Hepatocyte (in vitro differentiated cells): ENCODE data around the gene BEND5. TPM values are rescaled to one million over a fixed set of nuclear protein-coding genes. Genes with fewer than 3 reads are reported as not detected.
A peak's percentile ranks its signal among the peaks of the same experiment; 100 is the strongest.

Source experiments
- DNase-seq: peaks from one replicate; pipeline ENCODE4 v3.0.0-alpha.2; 2016; ENCODE audit warnings: low spot score
- H2AFZ ChIP-seq: fragments of 200-600 bp; sonication (generic); 2 replicates; pipeline ENCODE4 v1.6.0; 2016; ENCODE audit warnings: antibody characterized with exemption, mild to moderate bottlenecking
- H3K27ac ChIP-seq: fragments of 200-600 bp; sonication (generic); 2 replicates; pipeline ENCODE4 v1.5.1; 2016; ENCODE audit warnings: mild to moderate bottlenecking
- H3K27me3 ChIP-seq: fragments of 200-600 bp; sonication (generic); 2 replicates; pipeline ENCODE4 v1.6.1; 2016
- H3K36me3 ChIP-seq: fragments of 200-600 bp; sonication (generic); replicated peaks from 2 replicates; pipeline ENCODE4 v1.5.1; 2016; ENCODE audit warnings: low read depth; ENCODE audit not compliant: insufficient read depth
- H3K4me1 ChIP-seq: fragments of 200-600 bp; sonication (generic); 2 replicates; pipeline ENCODE4 v1.5.1; 2016; ENCODE audit warnings: mild to moderate bottlenecking, moderate library complexity; ENCODE audit not compliant: insufficient read depth
- H3K4me2 ChIP-seq: fragments of 200-600 bp; sonication (generic); 2 replicates; pipeline ENCODE4 v1.6.0; 2016
- H3K4me3 ChIP-seq: fragments of 200-600 bp; sonication (generic); 2 replicates; pipeline ENCODE4 v1.5.1; 2016; ENCODE audit warnings: mild to moderate bottlenecking
- H3K79me2 ChIP-seq: fragments of 200-600 bp; sonication (generic); 2 replicates; pipeline ENCODE4 v1.6.0; 2017; ENCODE audit warnings: mild to moderate bottlenecking
- H3K9me2 ChIP-seq: fragments of 200-600 bp; sonication (generic); replicated peaks from 2 replicates; pipeline ENCODE4 v1.6.0; 2017; ENCODE audit warnings: mild to moderate bottlenecking; ENCODE audit not compliant: insufficient read depth
- H3K9me3 ChIP-seq: fragments of 200-600 bp; sonication (generic); 2 replicates; pipeline ENCODE4 v1.5.1; 2016; ENCODE audit warnings: low read depth, mild to moderate bottlenecking
- H4K20me1 ChIP-seq: fragments of 200-600 bp; sonication (generic); 2 replicates; pipeline ENCODE4 v1.6.0; 2016; ENCODE audit warnings: mild to moderate bottlenecking; ENCODE audit not compliant: insufficient read depth, poor library complexity, severe bottlenecking
- EZH2 ChIP-seq: fragments of 200-600 bp; sonication (generic); IDR thresholded peaks from 2 replicates; pipeline ENCODE4 v1.6.1; 2016; ENCODE audit warnings: antibody characterized with exemption, mild to moderate bottlenecking, borderline replicate concordance
- EZH2phosphoT487 ChIP-seq: fragments of 200-600 bp; sonication (generic); IDR thresholded peaks from one replicate; pipeline ENCODE4 v1.6.1; 2018; ENCODE audit warnings: antibody characterized with exemption, mild to moderate bottlenecking, low read depth, moderate library complexity; ENCODE audit not compliant: unreplicated experiment, severe bottlenecking
- WGBS: methylation state at CpG from one replicate; pipeline ENCODE4 v1.1.6; 2016; ENCODE audit warnings: low lambda C conversion rate; ENCODE audit errors: missing lambda C conversion rate; 5-methylcytosine and 5-hydroxymethylcytosine counted together
- polyA plus RNA-seq: library from polyadenylated mRNA; unstranded; fragments of >200 nt; fragmentation: Nextera tagmentation; extraction: Ambion mirVana; gene quantifications from 2 replicates; pipeline ENCODE4 v1.2.1, GENCODE V29; 2016
- total RNA-seq: library from RNA; depleted of rRNA; stranded (reverse); fragments of >200 nt; gene quantifications from 2 replicates; pipeline ENCODE4 v1.2.3, GENCODE V29; 2014
- TF ChIP-seq, protein P1 (sequence below): fragments of 200-600 bp; sonication (generic); IDR thresholded peaks from 2 replicates; pipeline ENCODE4 v1.5.1; 2016; ENCODE audit warnings: antibody characterized with exemption, mild to moderate bottlenecking; ENCODE audit not compliant: poor library complexity

The BEND5 gene, protein sequence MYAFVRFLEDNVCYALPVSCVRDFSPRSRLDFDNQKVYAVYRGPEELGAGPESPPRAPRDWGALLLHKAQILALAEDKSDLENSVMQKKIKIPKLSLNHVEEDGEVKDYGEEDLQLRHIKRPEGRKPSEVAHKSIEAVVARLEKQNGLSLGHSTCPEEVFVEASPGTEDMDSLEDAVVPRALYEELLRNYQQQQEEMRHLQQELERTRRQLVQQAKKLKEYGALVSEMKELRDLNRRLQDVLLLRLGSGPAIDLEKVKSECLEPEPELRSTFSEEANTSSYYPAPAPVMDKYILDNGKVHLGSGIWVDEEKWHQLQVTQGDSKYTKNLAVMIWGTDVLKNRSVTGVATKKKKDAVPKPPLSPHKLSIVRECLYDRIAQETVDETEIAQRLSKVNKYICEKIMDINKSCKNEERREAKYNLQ
- 7.5 and 9.6 TPM in 2 replicates for total RNA-seq
- polyA plus RNA-seq, result 6.2 and 7.9 TPM in 2 replicates

DNA sequence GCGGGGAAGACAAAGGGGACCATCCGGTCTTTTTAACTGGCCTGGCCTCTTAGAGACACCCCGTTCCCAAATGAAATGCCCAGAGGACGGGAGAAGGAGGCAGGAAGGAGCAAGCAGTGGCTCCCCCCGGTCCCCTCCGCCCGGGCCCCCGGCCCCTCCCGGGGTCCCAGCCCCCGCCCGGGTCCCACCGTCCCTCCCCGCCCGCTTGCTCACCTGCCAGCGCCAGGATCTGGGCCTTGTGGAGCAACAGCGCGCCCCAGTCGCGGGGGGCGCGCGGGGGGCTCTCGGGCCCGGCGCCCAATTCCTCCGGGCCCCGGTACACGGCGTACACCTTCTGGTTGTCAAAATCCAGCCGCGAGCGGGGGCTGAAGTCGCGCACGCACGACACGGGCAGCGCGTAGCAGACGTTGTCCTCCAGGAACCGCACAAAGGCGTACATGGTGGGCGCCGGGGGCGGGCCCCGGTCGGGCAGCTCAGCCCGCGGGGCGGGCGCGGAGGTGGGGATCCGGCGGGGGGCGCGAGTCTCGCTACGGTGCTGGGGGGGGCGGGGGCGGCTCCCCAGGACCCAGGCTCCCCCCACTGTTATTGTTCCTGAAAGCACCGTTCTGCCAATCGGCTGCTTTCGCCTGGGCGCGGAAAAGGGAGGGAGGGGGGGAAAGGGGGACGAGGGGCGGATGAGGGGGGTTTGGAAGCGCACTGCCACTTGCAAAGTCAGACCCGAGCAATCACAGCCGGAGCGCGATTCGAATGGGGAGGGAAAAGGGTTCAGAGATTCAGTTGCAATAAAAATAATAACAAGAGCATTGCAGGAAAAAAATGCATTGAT, at the start of gene BEND5:
BEND5 (minus strand) TSS at position 499 of the 826 bp plus-strand sequence; CDS start at position 439, 60 bp downstream.
- H4K20me1 ChIP-seq, result no peaks in the 10 kb centered on the region
- H3K9me2 ChIP-seq, result no peaks in the 10 kb centered on the region
- H3K36me3 ChIP-seq, result no peaks in the 10 kb centered on the region
- peak within 1 kb of the TSS; percentile 91 for H3K4me3 ChIP-seq
- H2AFZ ChIP-seq, result peak within 1 kb of the TSS; percentile 86
- H3K27me3 ChIP-seq, result no peaks in the 10 kb centered on the region
- peaks cover 20% of the 10 kb centered on the region for H3K4me1 ChIP-seq
- H3K4me2 ChIP-seq, result peak within 1 kb of the TSS; percentile 89
- H3K79me2 ChIP-seq, result peaks cover 12% of the 10 kb centered on the region
- TF ChIP-seq, protein P1, sequence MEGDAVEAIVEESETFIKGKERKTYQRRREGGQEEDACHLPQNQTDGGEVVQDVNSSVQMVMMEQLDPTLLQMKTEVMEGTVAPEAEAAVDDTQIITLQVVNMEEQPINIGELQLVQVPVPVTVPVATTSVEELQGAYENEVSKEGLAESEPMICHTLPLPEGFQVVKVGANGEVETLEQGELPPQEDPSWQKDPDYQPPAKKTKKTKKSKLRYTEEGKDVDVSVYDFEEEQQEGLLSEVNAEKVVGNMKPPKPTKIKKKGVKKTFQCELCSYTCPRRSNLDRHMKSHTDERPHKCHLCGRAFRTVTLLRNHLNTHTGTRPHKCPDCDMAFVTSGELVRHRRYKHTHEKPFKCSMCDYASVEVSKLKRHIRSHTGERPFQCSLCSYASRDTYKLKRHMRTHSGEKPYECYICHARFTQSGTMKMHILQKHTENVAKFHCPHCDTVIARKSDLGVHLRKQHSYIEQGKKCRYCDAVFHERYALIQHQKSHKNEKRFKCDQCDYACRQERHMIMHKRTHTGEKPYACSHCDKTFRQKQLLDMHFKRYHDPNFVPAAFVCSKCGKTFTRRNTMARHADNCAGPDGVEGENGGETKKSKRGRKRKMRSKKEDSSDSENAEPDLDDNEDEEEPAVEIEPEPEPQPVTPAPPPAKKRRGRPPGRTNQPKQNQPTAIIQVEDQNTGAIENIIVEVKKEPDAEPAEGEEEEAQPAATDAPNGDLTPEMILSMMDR, result peak; percentile 6
- TF ChIP-seq EZH2, result no peak
- peak within 1 kb of the TSS; percentile 79 for H3K27ac ChIP-seq
- peak; percentile 78 for DNase-seq
- WGBS, result 1% methylated on average over 35 of the region's 73 CpGs
- no peaks in the 10 kb centered on the region for H3K9me3 ChIP-seq

DNA sequence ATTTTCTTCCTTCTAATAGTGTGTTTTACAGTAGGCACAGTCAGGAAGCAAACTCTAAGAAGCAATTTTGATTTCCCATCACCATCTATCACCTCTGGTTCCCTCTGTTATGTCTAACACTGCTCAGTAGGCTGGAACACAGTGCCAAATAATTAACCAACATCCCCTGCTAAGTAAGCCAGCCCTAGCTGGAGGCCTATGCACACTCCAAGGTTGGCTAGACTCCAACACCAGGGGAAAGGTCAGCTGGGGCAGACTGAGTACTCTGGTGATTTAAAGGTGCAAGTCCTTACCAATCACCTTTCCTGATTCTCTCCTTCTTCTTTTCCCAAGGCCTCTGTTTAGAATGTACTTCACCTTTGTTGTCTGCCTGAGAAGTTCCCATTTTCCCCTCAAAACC, 46.5 kb upstream of the BEND5 start:
- no peak for TF ChIP-seq EZH2phosphoT487
- TF ChIP-seq, protein P1, result no peak
- peak; percentile 55 for DNase-seq
- no peak overlapping the region for H3K27ac ChIP-seq

DNA sequence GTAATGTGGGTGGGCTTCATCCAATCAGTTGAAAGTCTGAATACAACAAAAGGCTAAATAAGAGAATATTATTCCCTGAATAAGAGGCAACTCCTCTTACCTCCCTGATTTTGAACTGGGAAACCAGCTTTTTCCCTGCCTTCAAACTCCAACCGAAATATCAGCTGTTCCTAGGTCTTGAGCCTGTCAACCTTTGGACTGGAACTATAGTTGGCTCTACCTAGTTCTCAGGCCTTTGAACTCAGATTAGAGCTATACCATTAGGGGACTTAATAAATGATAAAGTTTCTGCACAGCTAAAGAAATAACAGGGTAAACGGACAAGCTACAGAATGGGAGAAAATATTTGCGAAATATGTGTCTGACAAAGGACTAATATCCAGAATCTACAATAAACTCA, 43.8 kb upstream of the BEND5 start:
- no peak overlapping the region for H2AFZ ChIP-seq
- DNase-seq, result no peak
- no peaks in the 10 kb centered on the region for H3K27me3 ChIP-seq
- no peaks in the 10 kb centered on the region for H3K79me2 ChIP-seq
- no peaks in the 10 kb centered on the region for H3K4me1 ChIP-seq
- H3K27ac ChIP-seq, result no peak overlapping the region
- H3K9me2 ChIP-seq, result no peaks in the 10 kb centered on the region
- WGBS, result 85% methylated on average over 3 of the region's 3 CpGs
- H3K4me2 ChIP-seq, result no peak overlapping the region
- H3K4me3 ChIP-seq, result no peak overlapping the region
- no peaks in the 10 kb centered on the region for H3K9me3 ChIP-seq
- H3K36me3 ChIP-seq, result no peaks in the 10 kb centered on the region
- TF ChIP-seq, protein P1, result no peak
- TF ChIP-seq EZH2, result no peak
- TF ChIP-seq EZH2phosphoT487, result no peak
- H4K20me1 ChIP-seq, result no peaks in the 10 kb centered on the region

More for the DNA sequence above, 46.5 kb upstream of the BEND5 start:
- H3K27me3 ChIP-seq, result peaks cover 8% of the 10 kb centered on the region
- H3K9me2 ChIP-seq, result no peaks in the 10 kb centered on the region
- H3K9me3 ChIP-seq, result no peaks in the 10 kb centered on the region
- no peak overlapping the region for H3K4me3 ChIP-seq
- H3K79me2 ChIP-seq, result no peaks in the 10 kb centered on the region
- H3K36me3 ChIP-seq, result no peaks in the 10 kb centered on the region
- H3K4me1 ChIP-seq, result no peaks in the 10 kb centered on the region
- H3K4me2 ChIP-seq, result no peak overlapping the region
- H2AFZ ChIP-seq, result no peak overlapping the region
- no peaks in the 10 kb centered on the region for H4K20me1 ChIP-seq
